CD8-positive, alpha-beta memory T cell (primary cell): ENCODE measurements around the gene KIF16B. TPM values are rescaled to one million over a fixed set of nuclear protein-coding genes. Genes with fewer than 3 reads are reported as not detected.

ENCODE experiments used
- CTCF ChIA-PET: fragments of 350-600 bp; sonication (Branson Sonifier 250); formaldehyde crosslinking; loops from one replicate; lab custom pipeline; 2021; ENCODE audit warnings: antibody characterized with exemption; lab: Charles Lee
- POLR2A ChIA-PET: fragments of 350-600 bp; sonication (Branson Sonifier 250); formaldehyde crosslinking; loops from one replicate; lab custom pipeline; 2021; ENCODE audit warnings: antibody characterized with exemption; lab: Charles Lee
- DNase-seq, 5 donors: peaks; one replicate each; pipeline versions ENCODE4 v3.0.0 to v3.0.0-alpha.2; 2020 to 2022; ENCODE audit warnings: mixed read lengths in 1 of 5
- H3K27ac ChIP-seq: one replicate; pipeline ENCODE4 v1.7.0; 2013; ENCODE audit warnings: low read depth, mild to moderate bottlenecking, low read length, moderate library complexity
- H3K27me3 ChIP-seq: 2 replicates; pipeline ENCODE4 v1.7.0; 2013; ENCODE audit warnings: low read length, mild to moderate bottlenecking; ENCODE audit not compliant: insufficient read depth, poor library complexity, severe bottlenecking
- H3K36me3 ChIP-seq: 2 replicates; pipeline ENCODE4 v1.7.0; 2013; ENCODE audit warnings: mild to moderate bottlenecking, low read length, moderate library complexity; ENCODE audit not compliant: insufficient read depth
- H3K4me1 ChIP-seq: 2 replicates; pipeline ENCODE4 v1.7.0; 2013; ENCODE audit warnings: mild to moderate bottlenecking, low read length, moderate library complexity; ENCODE audit not compliant: insufficient read depth
- H3K4me3 ChIP-seq: 2 replicates; pipeline ENCODE4 v1.7.0; 2013; ENCODE audit warnings: mild to moderate bottlenecking, low read length
- H3K9me3 ChIP-seq: 2 replicates; pipeline ENCODE4 v1.7.0; 2013; ENCODE audit warnings: mild to moderate bottlenecking, low read length
- H3K27ac Mint-ChIP-seq, 8 donors: one replicate each; pipeline ENCODE4 v1.8.0; 2020 to 2021; ENCODE audit warnings: mixed read lengths in 8 of 8, mild to moderate bottlenecking in 6 of 8, inconsistent platforms in 3 of 8, moderate library complexity in 3 of 8
- H3K27me3 Mint-ChIP-seq, 2 donors: one replicate each; pipeline ENCODE4 v1.8.0; 2020 to 2021; ENCODE audit warnings: mixed read lengths in 2 of 2, mild to moderate bottlenecking in 1 of 2, moderate library complexity in 1 of 2
- H3K36me3 Mint-ChIP-seq, 3 donors: one replicate each; pipeline ENCODE4 v1.8.0; 2020 to 2021; ENCODE audit warnings: mixed read lengths in 3 of 3, inconsistent platforms in 1 of 3, mild to moderate bottlenecking in 1 of 3
- H3K4me1 Mint-ChIP-seq, 3 donors: one replicate each; pipeline ENCODE4 v1.8.0; 2020 to 2021; ENCODE audit warnings: mixed read lengths in 3 of 3, inconsistent platforms in 1 of 3, mild to moderate bottlenecking in 1 of 3
- H3K4me3 Mint-ChIP-seq, 7 donors: one replicate each; pipeline ENCODE4 v1.8.0; 2020 to 2021; ENCODE audit warnings: mixed read lengths in 7 of 7, mild to moderate bottlenecking in 6 of 7, moderate library complexity in 4 of 7, inconsistent platforms in 2 of 7
- H3K9me3 Mint-ChIP-seq, 5 donors: one replicate each; pipeline ENCODE4 v1.8.0; 2020 to 2022; ENCODE audit warnings: mixed read lengths in 5 of 5, mild to moderate bottlenecking in 3 of 5, moderate library complexity in 2 of 5, inconsistent platforms in 1 of 5
- polyA plus RNA-seq: library from polyadenylated mRNA; unstranded; fragments of 300-500 nt; fragmentation: Illumina TruSeq; gene quantifications from one replicate; pipeline ENCODE4 v1.2.3, GENCODE V29; 2021
- total RNA-seq, 2 experiments: library from RNA; stranded (reverse); gene quantifications; one replicate each; pipeline ENCODE4 v1.2.3, GENCODE V29; 2021

Gene KIF16B
- total and polyA plus RNA-seq, 3 experiments from 2014 or later, result 3.2 to 6.0 (median 3.4) TPM

- Mint-ChIP-seq H3K9me3 (peaks cover 0 to 11% (median 0%) of the 10 kb centered on the region in 5 donors), H3K36me3 (peaks cover 31 to 75% (median 38%) of the 10 kb centered on the region in 3 donors), H3K4me1 (no peaks in the 10 kb centered on the region), H3K27me3 (peaks cover 0 to 3% of the 10 kb centered on the region in 2 donors), H3K4me3 (no peak overlapping the region), H3K27ac (no peak overlapping the region)
- H3K27me3 ChIP-seq, result no peaks in the 10 kb centered on the region
- ChIA-PET CTCF (no interaction called here), POLR2A (no interaction called here)
- no peak overlapping the region for H3K27ac ChIP-seq
- H3K4me1 ChIP-seq, result no peaks in the 10 kb centered on the region
- H3K36me3 ChIP-seq, result no peaks in the 10 kb centered on the region
- no peak overlapping the region for H3K4me3 ChIP-seq
- DNase-seq, result no peak
- H3K9me3 ChIP-seq, result no peaks in the 10 kb centered on the region
These were observed 258.9 kb downstream of the KIF16B start for GRCh38 chr20:16314320-16314719.

- DNase-seq, result no peak
- Histone ChIP-seq H3K27ac (no peak overlapping the region), H3K36me3 (no peaks in the 10 kb centered on the region), H3K27me3 (no peaks in the 10 kb centered on the region), H3K4me1 (no peaks in the 10 kb centered on the region), H3K9me3 (no peaks in the 10 kb centered on the region), H3K4me3 (no peak overlapping the region)
- Mint-ChIP-seq H3K4me1 (no peaks in the 10 kb centered on the region), H3K9me3 (peaks cover 0 to 11% (median 0%) of the 10 kb centered on the region in 5 donors), H3K4me3 (no peak overlapping the region), H3K27me3 (peaks cover 0 to 3% of the 10 kb centered on the region in 2 donors), H3K27ac (no peak overlapping the region), H3K36me3 (peaks cover 31 to 75% (median 39%) of the 10 kb centered on the region in 3 donors)
- ChIA-PET POLR2A (no interaction called here), CTCF (no interaction called here)
These were observed 259.3 kb downstream of the KIF16B start for GRCh38 chr20:16313917-16314316.

- Histone ChIP-seq H3K27ac (no peak overlapping the region), H3K9me3 (no peaks in the 10 kb centered on the region), H3K4me3 (no peak overlapping the region), H3K4me1 (no peaks in the 10 kb centered on the region), H3K36me3 (no peaks in the 10 kb centered on the region), H3K27me3 (no peaks in the 10 kb centered on the region)
- CTCF ChIA-PET, result no interaction called here
- H3K4me1 Mint-ChIP-seq, result no peaks in the 10 kb centered on the region
- peaks cover 32 to 74% (median 41%) of the 10 kb centered on the region in 3 donors for H3K36me3 Mint-ChIP-seq
- no peak for DNase-seq
- no peak overlapping the region for H3K27ac Mint-ChIP-seq
- peaks cover 0 to 7% (median 0%) of the 10 kb centered on the region in 5 donors for H3K9me3 Mint-ChIP-seq
- H3K27me3 Mint-ChIP-seq, result peaks cover 0 to 3% of the 10 kb centered on the region in 2 donors
- H3K4me3 Mint-ChIP-seq, result no peak overlapping the region
- POLR2A ChIA-PET, result no interaction called here
These were observed 260.2 kb downstream of the KIF16B start for GRCh38 chr20:16312998-16313397.

GRCh38 chr20:16311756-16312155 lies 261.5 kb downstream of the KIF16B start:
- Mint-ChIP-seq H3K4me1 (no peaks in the 10 kb centered on the region), H3K4me3 (no peak overlapping the region), H3K9me3 (peaks cover 0 to 4% (median 0%) of the 10 kb centered on the region in 5 donors), H3K36me3 (peaks cover 32 to 71% (median 37%) of the 10 kb centered on the region in 3 donors), H3K27me3 (peaks cover 0 to 3% of the 10 kb centered on the region in 2 donors), H3K27ac (no peak overlapping the region)
- Histone ChIP-seq H3K36me3 (no peaks in the 10 kb centered on the region), H3K27me3 (no peaks in the 10 kb centered on the region), H3K27ac (no peak overlapping the region), H3K4me1 (no peaks in the 10 kb centered on the region), H3K4me3 (no peak overlapping the region), H3K9me3 (no peaks in the 10 kb centered on the region)
- POLR2A ChIA-PET, result no interaction called here
- no peak for DNase-seq
- CTCF ChIA-PET, result no interaction called here

- H3K27me3 ChIP-seq, result no peaks in the 10 kb centered on the region
- ChIA-PET POLR2A (no interaction called here), CTCF (no interaction called here)
These were observed 264.5 kb downstream of the KIF16B start for GRCh38 chr20:16308754-16309153.

GRCh38 chr20:16302818-16303217 lies 270.4 kb downstream of the KIF16B start:
- Histone ChIP-seq H3K36me3 (no peaks in the 10 kb centered on the region), H3K4me1 (no peaks in the 10 kb centered on the region)
- POLR2A ChIA-PET, result no interaction called here

More at GRCh38 chr20:16308754-16309153, 264.5 kb downstream of the KIF16B start:
- H3K27me3 Mint-ChIP-seq, result peaks cover 0 to 1% of the 10 kb centered on the region in 2 donors
- no peak overlapping the region for H3K4me3 Mint-ChIP-seq
- DNase-seq, result no peak
- H3K27ac Mint-ChIP-seq, result no peak overlapping the region
- Histone ChIP-seq H3K36me3 (no peaks in the 10 kb centered on the region), H3K27ac (no peak overlapping the region), H3K4me1 (no peaks in the 10 kb centered on the region), H3K9me3 (no peaks in the 10 kb centered on the region), H3K4me3 (no peak overlapping the region)
- H3K36me3 Mint-ChIP-seq, result peaks cover 26 to 68% (median 28%) of the 10 kb centered on the region in 3 donors
- H3K9me3 Mint-ChIP-seq, result peaks cover 7 to 20% (median 14%) of the 10 kb centered on the region in 5 donors
- no peaks in the 10 kb centered on the region for H3K4me1 Mint-ChIP-seq

GRCh38 chr20:16301986-16302385 lies 271.3 kb downstream of the KIF16B start:
- H3K4me1 Mint-ChIP-seq, result no peaks in the 10 kb centered on the region
- no peaks in the 10 kb centered on the region for H3K27me3 ChIP-seq
- no peaks in the 10 kb centered on the region for H3K36me3 ChIP-seq
- no peaks in the 10 kb centered on the region for H3K4me1 ChIP-seq
- no peaks in the 10 kb centered on the region for H3K9me3 ChIP-seq
- CTCF ChIA-PET, result no interaction called here
- peaks cover 7 to 56% (median 20%) of the 10 kb centered on the region in 3 donors for H3K36me3 Mint-ChIP-seq
- POLR2A ChIA-PET, result no interaction called here
- no peak for DNase-seq
- H3K9me3 Mint-ChIP-seq, result peaks cover 17 to 39% (median 29%) of the 10 kb centered on the region in 5 donors
- no peaks in the 10 kb centered on the region for H3K27me3 Mint-ChIP-seq
- no peak overlapping the region for H3K4me3 Mint-ChIP-seq
- H3K27ac Mint-ChIP-seq, result no peak overlapping the region
- H3K27ac ChIP-seq, result no peak overlapping the region
- no peak overlapping the region for H3K4me3 ChIP-seq

More at GRCh38 chr20:16302818-16303217, 270.4 kb downstream of the KIF16B start:
- H3K4me3 ChIP-seq, result no peak overlapping the region
- no peak overlapping the region for H3K27ac ChIP-seq
- H3K4me1 Mint-ChIP-seq, result no peaks in the 10 kb centered on the region
- no peaks in the 10 kb centered on the region for H3K27me3 ChIP-seq
- peaks cover 7 to 50% (median 18%) of the 10 kb centered on the region in 3 donors for H3K36me3 Mint-ChIP-seq
- H3K27me3 Mint-ChIP-seq, result no peaks in the 10 kb centered on the region
- no peak for DNase-seq
- no peaks in the 10 kb centered on the region for H3K9me3 ChIP-seq
- no peak overlapping the region for H3K27ac Mint-ChIP-seq
- peaks cover 17 to 39% (median 29%) of the 10 kb centered on the region in 5 donors for H3K9me3 Mint-ChIP-seq
- no peak overlapping the region for H3K4me3 Mint-ChIP-seq
- CTCF ChIA-PET, result interaction anchor here (1.0 kb wide), 1 partner anchor 13 kb away, joined by 4 read pairs; no protein-coding TSS in a partner anchor

GRCh38 chr20:16299897-16300296 lies 273.4 kb downstream of the KIF16B start:
- ChIA-PET POLR2A (no interaction called here), CTCF (no interaction called here)
- Mint-ChIP-seq H3K4me3 (no peak overlapping the region), H3K36me3 (peaks cover 7 to 48% (median 18%) of the 10 kb centered on the region in 3 donors), H3K27me3 (no peaks in the 10 kb centered on the region), H3K27ac (no peak overlapping the region), H3K9me3 (peaks cover 17 to 31% (median 23%) of the 10 kb centered on the region in 5 donors), H3K4me1 (no peaks in the 10 kb centered on the region)
- H3K36me3 ChIP-seq, result no peaks in the 10 kb centered on the region
- no peaks in the 10 kb centered on the region for H3K9me3 ChIP-seq
- DNase-seq, result no peak
- no peaks in the 10 kb centered on the region for H3K4me1 ChIP-seq
- H3K27me3 ChIP-seq, result no peaks in the 10 kb centered on the region
- H3K4me3 ChIP-seq, result no peak overlapping the region
- H3K27ac ChIP-seq, result no peak overlapping the region
